Measurements from ENCODE around the gene BRI3.

DNA sequence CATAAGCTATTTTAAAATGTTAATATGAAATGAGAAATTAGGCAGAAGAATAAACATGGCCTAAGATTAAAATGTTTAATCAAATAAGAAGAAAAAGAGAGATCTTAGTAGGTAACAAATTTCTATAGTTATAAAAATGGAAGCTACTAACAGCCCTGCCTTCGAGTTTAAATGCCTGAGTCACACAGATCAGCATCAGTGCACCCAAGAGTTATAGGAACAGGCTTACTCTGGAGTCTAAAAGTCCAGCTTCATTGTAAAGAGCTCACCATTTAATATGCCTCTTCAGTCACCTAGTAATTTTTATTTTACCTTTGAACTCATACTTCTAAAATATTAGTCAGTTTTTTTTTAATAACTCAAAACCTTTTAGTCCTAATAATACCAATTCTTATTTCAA is 52.6 kb downstream of the BRI3 start:
- TF ChIP-seq, protein P1, sequence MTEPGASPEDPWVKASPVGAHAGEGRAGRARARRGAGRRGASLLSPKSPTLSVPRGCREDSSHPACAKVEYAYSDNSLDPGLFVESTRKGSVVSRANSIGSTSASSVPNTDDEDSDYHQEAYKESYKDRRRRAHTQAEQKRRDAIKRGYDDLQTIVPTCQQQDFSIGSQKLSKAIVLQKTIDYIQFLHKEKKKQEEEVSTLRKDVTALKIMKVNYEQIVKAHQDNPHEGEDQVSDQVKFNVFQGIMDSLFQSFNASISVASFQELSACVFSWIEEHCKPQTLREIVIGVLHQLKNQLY (CRISPR knock-in tag; IDR thresholded peaks at IDR 0.05), result no peak
- TF ChIP-seq REST (IDR thresholded peaks at IDR 0.05; ENCODE audit: borderline replicate concordance in 1 of 2, low read depth in 1 of 2, low read length in 2 of 2) (no peak), CBFB (CRISPR knock-in tag; IDR thresholded peaks at IDR 0.05) (no peak), GTF2F1 (IDR thresholded peaks at IDR 0.05; ENCODE audit: low read length) (no peak), GTF3A (CRISPR knock-in tag; conservative IDR thresholded peaks at IDR 0.05) (no peak), ZNF441 (CRISPR knock-in tag; IDR thresholded peaks at IDR 0.05; ENCODE audit: borderline replicate concordance) (no peak), ZNF609 (CRISPR knock-in tag; IDR thresholded peaks at IDR 0.05; ENCODE audit: borderline replicate concordance) (no peak), SETDB1 (CRISPR knock-in tag; IDR thresholded peaks at IDR 0.05; ENCODE audit: borderline replicate concordance) (no peak), CREM (IDR thresholded peaks at IDR 0.05) (no peak), CREM (CRISPR knock-in tag; IDR thresholded peaks at IDR 0.05) (no peak), ZNF274 (CRISPR knock-in tag; IDR thresholded peaks at IDR 0.05) (no peak), U2AF1 (optimal IDR thresholded peaks at IDR 0.05; ENCODE audit: low read depth, low read length) (no peak)
- TF ChIP-seq, protein P2, sequence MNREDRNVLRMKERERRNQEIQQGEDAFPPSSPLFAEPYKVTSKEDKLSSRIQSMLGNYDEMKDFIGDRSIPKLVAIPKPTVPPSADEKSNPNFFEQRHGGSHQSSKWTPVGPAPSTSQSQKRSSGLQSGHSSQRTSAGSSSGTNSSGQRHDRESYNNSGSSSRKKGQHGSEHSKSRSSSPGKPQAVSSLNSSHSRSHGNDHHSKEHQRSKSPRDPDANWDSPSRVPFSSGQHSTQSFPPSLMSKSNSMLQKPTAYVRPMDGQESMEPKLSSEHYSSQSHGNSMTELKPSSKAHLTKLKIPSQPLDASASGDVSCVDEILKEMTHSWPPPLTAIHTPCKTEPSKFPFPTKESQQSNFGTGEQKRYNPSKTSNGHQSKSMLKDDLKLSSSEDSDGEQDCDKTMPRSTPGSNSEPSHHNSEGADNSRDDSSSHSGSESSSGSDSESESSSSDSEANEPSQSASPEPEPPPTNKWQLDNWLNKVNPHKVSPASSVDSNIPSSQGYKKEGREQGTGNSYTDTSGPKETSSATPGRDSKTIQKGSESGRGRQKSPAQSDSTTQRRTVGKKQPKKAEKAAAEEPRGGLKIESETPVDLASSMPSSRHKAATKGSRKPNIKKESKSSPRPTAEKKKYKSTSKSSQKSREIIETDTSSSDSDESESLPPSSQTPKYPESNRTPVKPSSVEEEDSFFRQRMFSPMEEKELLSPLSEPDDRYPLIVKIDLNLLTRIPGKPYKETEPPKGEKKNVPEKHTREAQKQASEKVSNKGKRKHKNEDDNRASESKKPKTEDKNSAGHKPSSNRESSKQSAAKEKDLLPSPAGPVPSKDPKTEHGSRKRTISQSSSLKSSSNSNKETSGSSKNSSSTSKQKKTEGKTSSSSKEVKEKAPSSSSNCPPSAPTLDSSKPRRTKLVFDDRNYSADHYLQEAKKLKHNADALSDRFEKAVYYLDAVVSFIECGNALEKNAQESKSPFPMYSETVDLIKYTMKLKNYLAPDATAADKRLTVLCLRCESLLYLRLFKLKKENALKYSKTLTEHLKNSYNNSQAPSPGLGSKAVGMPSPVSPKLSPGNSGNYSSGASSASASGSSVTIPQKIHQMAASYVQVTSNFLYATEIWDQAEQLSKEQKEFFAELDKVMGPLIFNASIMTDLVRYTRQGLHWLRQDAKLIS (CRISPR knock-in tag; IDR thresholded peaks at IDR 0.05), result no peak
- TF ChIP-seq, protein P3, sequence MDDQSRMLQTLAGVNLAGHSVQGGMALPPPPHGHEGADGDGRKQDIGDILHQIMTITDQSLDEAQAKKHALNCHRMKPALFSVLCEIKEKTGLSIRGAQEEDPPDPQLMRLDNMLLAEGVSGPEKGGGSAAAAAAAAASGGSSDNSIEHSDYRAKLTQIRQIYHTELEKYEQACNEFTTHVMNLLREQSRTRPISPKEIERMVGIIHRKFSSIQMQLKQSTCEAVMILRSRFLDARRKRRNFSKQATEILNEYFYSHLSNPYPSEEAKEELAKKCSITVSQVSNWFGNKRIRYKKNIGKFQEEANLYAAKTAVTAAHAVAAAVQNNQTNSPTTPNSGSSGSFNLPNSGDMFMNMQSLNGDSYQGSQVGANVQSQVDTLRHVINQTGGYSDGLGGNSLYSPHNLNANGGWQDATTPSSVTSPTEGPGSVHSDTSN (CRISPR knock-in tag; IDR thresholded peaks at IDR 0.05; ENCODE audit: borderline replicate concordance), result no peak
